Liver (tissue), 9 donors: ENCODE results near the gene SOX18. TPM values are rescaled to one million over a fixed set of nuclear protein-coding genes. Genes with fewer than 3 reads are reported as not detected.

Experiments used
- DNase-seq: peaks from one replicate; pipeline ENCODE4 v3.0.0-alpha.2; 2017; ENCODE audit warnings: low spot score
- H3K27ac ChIP-seq, 2 donors: one replicate each; pipeline ENCODE4 v1.7.0; 2013; ENCODE audit warnings: inconsistent platforms in 2 of 2, low read length in 2 of 2, control low read depth in 1 of 2, low read depth in 1 of 2, mild to moderate bottlenecking in 1 of 2
- H3K27me3 ChIP-seq, 4 donors: one replicate each; pipeline versions ENCODE4 v1.6.1 to v1.7.0; 2013; ENCODE audit warnings: low read length in 3 of 4, inconsistent platforms in 1 of 4, mild to moderate bottlenecking in 1 of 4, moderate library complexity in 1 of 4; ENCODE audit not compliant: control insufficient read depth in 4 of 4, insufficient read depth in 4 of 4
- H3K36me3 ChIP-seq, 4 donors: one replicate each; pipeline versions ENCODE4 v1.6.1 to v1.7.0; 2013; ENCODE audit warnings: low read length in 3 of 4, mild to moderate bottlenecking in 3 of 4, low read depth in 1 of 4, moderate library complexity in 1 of 4; ENCODE audit not compliant: control insufficient read depth in 4 of 4, insufficient read depth in 3 of 4
- H3K4me1 ChIP-seq, 4 donors: one replicate each; pipeline versions ENCODE4 v1.6.1 to v1.7.0; 2013; ENCODE audit warnings: low read length in 3 of 4, mild to moderate bottlenecking in 3 of 4, moderate library complexity in 1 of 4; ENCODE audit not compliant: control insufficient read depth in 4 of 4, insufficient read depth in 4 of 4
- H3K4me3 ChIP-seq, 3 donors: one replicate each; pipeline versions ENCODE4 v1.6.1 to v1.7.0; 2013; ENCODE audit warnings: low read length in 3 of 3, control low read depth in 1 of 3, low read depth in 1 of 3, mild to moderate bottlenecking in 1 of 3
- H3K9ac ChIP-seq, 2 donors: one replicate each; pipeline ENCODE4 v1.7.0; 2013; ENCODE audit warnings: low read length in 2 of 2, mild to moderate bottlenecking in 2 of 2, moderate library complexity in 2 of 2, control low read depth in 1 of 2, low read depth in 1 of 2
- H3K9me3 ChIP-seq, 4 donors: one replicate each; pipeline versions ENCODE4 v1.6.1 to v1.7.0; 2013; ENCODE audit warnings: low read length in 3 of 4; ENCODE audit not compliant: control insufficient read depth in 4 of 4
- EGR1 ChIP-seq, 2 donors: IDR thresholded peaks; 2 replicates each; pipeline ENCODE4 v1.6.1; 2016 to 2018; ENCODE audit warnings: antibody characterized with exemption in 2 of 2, low read depth in 2 of 2
- FOXA2 ChIP-seq: IDR thresholded peaks from 2 replicates; pipeline ENCODE4 v1.6.1; 2016; ENCODE audit warnings: antibody characterized with exemption
- HNF4A ChIP-seq, 2 donors: conservative IDR thresholded peaks; 2 replicates each; pipeline ENCODE4 v1.6.1; 2016; ENCODE audit warnings: antibody characterized with exemption in 2 of 2, mild to moderate bottlenecking in 2 of 2
- HNF4G ChIP-seq: IDR thresholded peaks from 2 replicates; pipeline ENCODE4 v1.6.1; 2016; ENCODE audit warnings: antibody characterized with exemption
- JUND ChIP-seq, 2 donors: IDR thresholded peaks; 2 replicates each; pipeline ENCODE4 v1.6.1; 2016; ENCODE audit warnings: antibody characterized with exemption in 2 of 2
- NR2F2 ChIP-seq: IDR thresholded peaks from 2 replicates; pipeline ENCODE4 v1.6.1; 2016; ENCODE audit warnings: antibody characterized with exemption
- RAD21 ChIP-seq, 2 donors: IDR thresholded peaks; 2 replicates each; pipeline ENCODE4 v1.6.1; 2016; ENCODE audit warnings: antibody characterized with exemption in 2 of 2, mild to moderate bottlenecking in 2 of 2
- RXRA ChIP-seq, 2 donors: IDR thresholded peaks; 2 replicates each; pipeline ENCODE4 v1.6.1; 2017 to 2018; ENCODE audit warnings: antibody characterized with exemption in 2 of 2, mild to moderate bottlenecking in 1 of 2
- SP1 ChIP-seq: IDR thresholded peaks from 2 replicates; pipeline ENCODE4 v1.6.1; 2018; ENCODE audit warnings: antibody characterized with exemption, mild to moderate bottlenecking
- WGBS: extraction: QIAGEN DNeasy Blood & Tissue Kit; methylation state at CpG from one replicate; pipeline ENCODE4 v1.1.7; 2013; 5-methylcytosine and 5-hydroxymethylcytosine counted together
- polyA plus RNA-seq, 2 donors: library from polyadenylated mRNA; stranded (reverse) in 1 of 2; unstranded in 1 of 2; fragments of 200-250 nt in 1 of 2; fragments of >200 nt in 1 of 2; fragmentation: Nextera tagmentation in 1 of 2; extraction: Ambion mirVana in 1 of 2; gene quantifications; one replicate each; pipeline versions ENCODE4 v1.2.1 to v1.2.3, GENCODE V29; 2013 to 2015
- total RNA-seq, 2 donors: library from RNA; depleted of rRNA; stranded (reverse); fragments of >200 nt; gene quantifications; one replicate each; pipeline ENCODE4 v1.2.3, GENCODE V29; 2014
- TF ChIP-seq, protein P1 (sequence below): IDR thresholded peaks from 2 replicates; pipeline ENCODE4 v1.6.1; 2016; ENCODE audit warnings: antibody characterized with exemption
- TF ChIP-seq, protein P2 (sequence below): IDR thresholded peaks from 2 replicates; pipeline ENCODE4 v1.6.1; 2016; ENCODE audit warnings: antibody characterized with exemption, mild to moderate bottlenecking
- TF ChIP-seq, protein P3 (sequence below): fragments of 150-350 bp; IDR thresholded peaks from 2 replicates; pipeline ENCODE4 v1.5.1; 2017; ENCODE audit warnings: improper control_type of control experiment, low read depth, low read length; ENCODE audit not compliant: missing input control
- TF ChIP-seq, protein P4 (sequence below): IDR thresholded peaks from 2 replicates; pipeline ENCODE4 v1.6.1; 2016; ENCODE audit warnings: antibody characterized with exemption
- TF ChIP-seq, protein P5 (sequence below): IDR thresholded peaks from 2 replicates; pipeline ENCODE4 v1.6.1; 2016; ENCODE audit warnings: antibody characterized with exemption
- donor health status: healthy.
- donor health status: healthy.
- donor health status: healthy.
- donor health status: healthy.
- donor health status: healthy.

The SOX18 gene
- total and polyA plus RNA-seq, 4 donors = 1.1 to 5.8 (median 2.6) TPM

DNA sequence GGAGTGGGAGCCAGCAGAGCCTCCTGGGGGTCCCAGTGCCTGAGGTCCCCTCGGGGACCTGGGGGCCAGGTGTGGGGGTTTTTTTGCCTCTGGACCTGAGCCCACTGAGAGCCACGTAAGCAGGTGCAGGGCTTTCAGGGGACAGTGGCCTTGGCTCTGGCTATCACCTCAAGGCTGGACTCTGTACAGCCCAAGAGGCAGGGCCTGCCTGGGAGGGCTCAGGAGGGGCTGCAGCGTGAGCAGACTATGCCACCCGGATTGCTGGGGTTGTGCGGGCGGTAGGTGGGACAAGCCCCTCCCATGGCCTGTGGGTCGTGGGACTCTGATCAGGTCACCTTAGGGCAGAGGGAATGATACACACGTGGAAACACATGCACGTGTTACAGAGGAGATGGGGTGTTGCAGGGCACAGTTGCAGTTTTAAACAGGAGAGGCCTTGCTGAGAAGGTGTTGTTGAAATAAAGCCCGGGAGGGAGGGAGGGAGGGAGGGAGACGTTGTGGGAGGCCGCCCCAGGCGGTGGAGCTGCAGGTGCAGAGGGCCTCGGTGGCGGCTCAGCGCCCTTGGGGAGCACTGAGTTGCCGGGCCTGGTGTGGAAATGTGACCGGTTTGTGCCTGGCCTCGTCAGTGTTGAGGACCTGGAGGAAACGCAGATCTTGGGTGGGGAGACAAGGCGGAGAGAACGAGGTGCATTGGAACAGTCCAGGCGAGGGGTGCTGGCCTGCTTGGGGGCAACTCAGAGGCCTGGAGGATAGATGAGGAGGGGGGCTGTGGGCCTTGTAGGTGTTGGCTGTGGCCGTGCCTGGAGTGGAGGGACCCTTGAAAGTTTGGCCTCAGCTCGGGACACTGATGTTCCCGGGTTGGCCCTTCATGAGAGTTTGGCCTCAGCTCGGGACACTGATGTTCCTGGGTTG lies 15.9 kb upstream of the SOX18 start:
- no peaks in the 10 kb centered on the region for H3K27me3 ChIP-seq
- no peaks in the 10 kb centered on the region for H3K36me3 ChIP-seq
- WGBS = 26% methylated on average over 27 of the region's 27 CpGs
- H3K27ac ChIP-seq = peak overlapping the region; percentile 55 to 64
- DNase-seq = peak; percentile 48
- no peak overlapping the region for H3K4me3 ChIP-seq
- no peaks in the 10 kb centered on the region for H3K9me3 ChIP-seq
- H3K4me1 ChIP-seq = peaks cover 27 to 65% (median 54%) of the 10 kb centered on the region in 4 donors
- no peak overlapping the region for H3K9ac ChIP-seq
- TF ChIP-seq JUND (IDR thresholded peaks at IDR 0.05) (peak in 1 of 2 donors; percentile 44), FOXA2 (no peak), SP1 (peak; percentile 80), RAD21 (IDR thresholded peaks at IDR 0.05) (no peak), HNF4A (conservative IDR thresholded peaks at IDR 0.05) (peak; percentile 91 to 93), EGR1 (IDR thresholded peaks at IDR 0.05; ENCODE audit: low read depth in 2 of 2) (no peak), NR2F2 (peak; percentile 39), RXRA (IDR thresholded peaks at IDR 0.05) (peak; percentile 97 to 98), HNF4G (peak; percentile 73)
- TF ChIP-seq, protein P1, sequence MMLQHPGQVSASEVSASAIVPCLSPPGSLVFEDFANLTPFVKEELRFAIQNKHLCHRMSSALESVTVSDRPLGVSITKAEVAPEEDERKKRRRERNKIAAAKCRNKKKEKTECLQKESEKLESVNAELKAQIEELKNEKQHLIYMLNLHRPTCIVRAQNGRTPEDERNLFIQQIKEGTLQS = no peak
- TF ChIP-seq, protein P2, sequence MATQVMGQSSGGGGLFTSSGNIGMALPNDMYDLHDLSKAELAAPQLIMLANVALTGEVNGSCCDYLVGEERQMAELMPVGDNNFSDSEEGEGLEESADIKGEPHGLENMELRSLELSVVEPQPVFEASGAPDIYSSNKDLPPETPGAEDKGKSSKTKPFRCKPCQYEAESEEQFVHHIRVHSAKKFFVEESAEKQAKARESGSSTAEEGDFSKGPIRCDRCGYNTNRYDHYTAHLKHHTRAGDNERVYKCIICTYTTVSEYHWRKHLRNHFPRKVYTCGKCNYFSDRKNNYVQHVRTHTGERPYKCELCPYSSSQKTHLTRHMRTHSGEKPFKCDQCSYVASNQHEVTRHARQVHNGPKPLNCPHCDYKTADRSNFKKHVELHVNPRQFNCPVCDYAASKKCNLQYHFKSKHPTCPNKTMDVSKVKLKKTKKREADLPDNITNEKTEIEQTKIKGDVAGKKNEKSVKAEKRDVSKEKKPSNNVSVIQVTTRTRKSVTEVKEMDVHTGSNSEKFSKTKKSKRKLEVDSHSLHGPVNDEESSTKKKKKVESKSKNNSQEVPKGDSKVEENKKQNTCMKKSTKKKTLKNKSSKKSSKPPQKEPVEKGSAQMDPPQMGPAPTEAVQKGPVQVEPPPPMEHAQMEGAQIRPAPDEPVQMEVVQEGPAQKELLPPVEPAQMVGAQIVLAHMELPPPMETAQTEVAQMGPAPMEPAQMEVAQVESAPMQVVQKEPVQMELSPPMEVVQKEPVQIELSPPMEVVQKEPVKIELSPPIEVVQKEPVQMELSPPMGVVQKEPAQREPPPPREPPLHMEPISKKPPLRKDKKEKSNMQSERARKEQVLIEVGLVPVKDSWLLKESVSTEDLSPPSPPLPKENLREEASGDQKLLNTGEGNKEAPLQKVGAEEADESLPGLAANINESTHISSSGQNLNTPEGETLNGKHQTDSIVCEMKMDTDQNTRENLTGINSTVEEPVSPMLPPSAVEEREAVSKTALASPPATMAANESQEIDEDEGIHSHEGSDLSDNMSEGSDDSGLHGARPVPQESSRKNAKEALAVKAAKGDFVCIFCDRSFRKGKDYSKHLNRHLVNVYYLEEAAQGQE = peak; percentile 29
- TF ChIP-seq, protein P3, sequence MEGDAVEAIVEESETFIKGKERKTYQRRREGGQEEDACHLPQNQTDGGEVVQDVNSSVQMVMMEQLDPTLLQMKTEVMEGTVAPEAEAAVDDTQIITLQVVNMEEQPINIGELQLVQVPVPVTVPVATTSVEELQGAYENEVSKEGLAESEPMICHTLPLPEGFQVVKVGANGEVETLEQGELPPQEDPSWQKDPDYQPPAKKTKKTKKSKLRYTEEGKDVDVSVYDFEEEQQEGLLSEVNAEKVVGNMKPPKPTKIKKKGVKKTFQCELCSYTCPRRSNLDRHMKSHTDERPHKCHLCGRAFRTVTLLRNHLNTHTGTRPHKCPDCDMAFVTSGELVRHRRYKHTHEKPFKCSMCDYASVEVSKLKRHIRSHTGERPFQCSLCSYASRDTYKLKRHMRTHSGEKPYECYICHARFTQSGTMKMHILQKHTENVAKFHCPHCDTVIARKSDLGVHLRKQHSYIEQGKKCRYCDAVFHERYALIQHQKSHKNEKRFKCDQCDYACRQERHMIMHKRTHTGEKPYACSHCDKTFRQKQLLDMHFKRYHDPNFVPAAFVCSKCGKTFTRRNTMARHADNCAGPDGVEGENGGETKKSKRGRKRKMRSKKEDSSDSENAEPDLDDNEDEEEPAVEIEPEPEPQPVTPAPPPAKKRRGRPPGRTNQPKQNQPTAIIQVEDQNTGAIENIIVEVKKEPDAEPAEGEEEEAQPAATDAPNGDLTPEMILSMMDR = no peak
- TF ChIP-seq, protein P4, sequence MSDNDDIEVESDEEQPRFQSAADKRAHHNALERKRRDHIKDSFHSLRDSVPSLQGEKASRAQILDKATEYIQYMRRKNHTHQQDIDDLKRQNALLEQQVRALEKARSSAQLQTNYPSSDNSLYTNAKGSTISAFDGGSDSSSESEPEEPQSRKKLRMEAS = no peak
- TF ChIP-seq, protein P5, sequence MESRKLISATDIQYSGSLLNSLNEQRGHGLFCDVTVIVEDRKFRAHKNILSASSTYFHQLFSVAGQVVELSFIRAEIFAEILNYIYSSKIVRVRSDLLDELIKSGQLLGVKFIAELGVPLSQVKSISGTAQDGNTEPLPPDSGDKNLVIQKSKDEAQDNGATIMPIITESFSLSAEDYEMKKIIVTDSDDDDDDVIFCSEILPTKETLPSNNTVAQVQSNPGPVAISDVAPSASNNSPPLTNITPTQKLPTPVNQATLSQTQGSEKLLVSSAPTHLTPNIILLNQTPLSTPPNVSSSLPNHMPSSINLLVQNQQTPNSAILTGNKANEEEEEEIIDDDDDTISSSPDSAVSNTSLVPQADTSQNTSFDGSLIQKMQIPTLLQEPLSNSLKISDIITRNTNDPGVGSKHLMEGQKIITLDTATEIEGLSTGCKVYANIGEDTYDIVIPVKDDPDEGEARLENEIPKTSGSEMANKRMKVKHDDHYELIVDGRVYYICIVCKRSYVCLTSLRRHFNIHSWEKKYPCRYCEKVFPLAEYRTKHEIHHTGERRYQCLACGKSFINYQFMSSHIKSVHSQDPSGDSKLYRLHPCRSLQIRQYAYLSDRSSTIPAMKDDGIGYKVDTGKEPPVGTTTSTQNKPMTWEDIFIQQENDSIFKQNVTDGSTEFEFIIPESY = no peak
